OCI-M1 (cell line): ENCODE measurements around the gene RAB11FIP3.
"Not testable (repeated sequence)": the region's sequence is repeated elsewhere in the genome, so short reads cannot be mapped to it uniquely, and the experiment has no call there.

Experiments used
- DNase-seq: peaks from one replicate; lab custom pipeline; 2025; lab: John Stamatoyannopoulos, UW

Gene RAB11FIP3

GRCh38 chr16:467249-467871 is 41.9 kb downstream of the RAB11FIP3 start:
- DNase-seq: not testable (repeated sequence)

- DNase-seq: no peak
These were observed 42.8 kb downstream of the RAB11FIP3 start for GRCh38 chr16:468068-468821.

- DNase-seq: not testable (repeated sequence)
These were observed 44.0 kb downstream of the RAB11FIP3 start for GRCh38 chr16:469459-469858.

- no peak for DNase-seq
These were observed 45.0 kb downstream of the RAB11FIP3 start for GRCh38 chr16:470418-470817.

DNA sequence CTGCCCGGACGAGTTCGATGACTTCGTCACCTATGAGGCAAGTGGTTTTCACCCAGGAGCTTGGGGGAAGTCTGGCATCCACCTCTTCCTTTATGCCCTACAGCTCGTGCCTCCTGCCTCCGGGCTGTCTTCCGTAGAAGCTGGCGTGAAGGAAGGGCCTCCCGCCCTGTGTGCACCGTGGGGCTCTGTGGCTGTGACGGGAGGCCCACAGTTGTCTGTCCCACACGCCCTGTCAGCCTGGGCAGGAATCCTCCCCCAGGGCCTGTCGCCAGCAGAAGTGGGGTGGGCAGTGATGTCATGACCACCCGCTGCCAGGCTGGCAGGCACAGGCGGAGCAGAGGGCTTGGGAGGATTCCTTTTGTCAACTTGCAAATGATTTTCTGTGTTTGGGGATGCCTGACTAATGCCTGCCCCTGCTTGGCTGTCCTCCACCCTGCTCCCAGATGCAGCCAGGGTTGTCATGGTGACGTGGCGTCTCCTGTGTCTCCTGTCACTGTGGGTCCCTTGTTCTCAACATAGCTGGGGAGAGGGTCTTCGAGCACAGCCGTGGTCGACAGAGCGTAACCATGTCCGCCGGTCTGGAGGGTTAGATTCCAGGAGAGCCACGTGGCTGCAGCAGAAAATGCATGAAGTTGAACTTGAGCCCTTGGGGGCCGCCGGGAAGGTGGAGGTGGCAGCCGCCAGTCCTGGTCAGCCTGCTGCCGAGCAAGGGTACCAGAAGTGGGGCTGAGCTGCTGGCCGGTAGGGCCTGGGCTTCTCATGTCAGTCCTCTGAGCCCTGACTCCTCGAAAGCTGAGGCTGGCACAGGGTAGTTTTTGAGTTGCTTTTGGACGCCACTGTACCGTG is 46.1 kb downstream of the RAB11FIP3 start:
- no peak for DNase-seq

DNA sequence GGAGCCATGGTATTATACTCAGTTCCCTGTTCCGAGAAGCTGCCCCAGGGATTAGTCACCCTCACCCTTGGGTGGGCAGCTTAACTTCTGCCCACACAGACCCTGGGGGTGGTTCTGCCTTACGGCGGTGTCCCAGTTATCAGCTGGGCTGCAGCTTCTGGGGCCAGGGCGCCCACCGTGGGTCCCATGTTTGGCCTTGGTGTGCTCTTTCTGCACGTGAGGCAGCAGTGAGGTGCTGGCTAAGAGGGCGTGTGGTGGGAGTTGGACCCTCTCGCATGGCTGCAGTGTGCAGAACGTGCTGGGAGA is 46.7 kb downstream of the RAB11FIP3 start:
- no peak for DNase-seq

DNA sequence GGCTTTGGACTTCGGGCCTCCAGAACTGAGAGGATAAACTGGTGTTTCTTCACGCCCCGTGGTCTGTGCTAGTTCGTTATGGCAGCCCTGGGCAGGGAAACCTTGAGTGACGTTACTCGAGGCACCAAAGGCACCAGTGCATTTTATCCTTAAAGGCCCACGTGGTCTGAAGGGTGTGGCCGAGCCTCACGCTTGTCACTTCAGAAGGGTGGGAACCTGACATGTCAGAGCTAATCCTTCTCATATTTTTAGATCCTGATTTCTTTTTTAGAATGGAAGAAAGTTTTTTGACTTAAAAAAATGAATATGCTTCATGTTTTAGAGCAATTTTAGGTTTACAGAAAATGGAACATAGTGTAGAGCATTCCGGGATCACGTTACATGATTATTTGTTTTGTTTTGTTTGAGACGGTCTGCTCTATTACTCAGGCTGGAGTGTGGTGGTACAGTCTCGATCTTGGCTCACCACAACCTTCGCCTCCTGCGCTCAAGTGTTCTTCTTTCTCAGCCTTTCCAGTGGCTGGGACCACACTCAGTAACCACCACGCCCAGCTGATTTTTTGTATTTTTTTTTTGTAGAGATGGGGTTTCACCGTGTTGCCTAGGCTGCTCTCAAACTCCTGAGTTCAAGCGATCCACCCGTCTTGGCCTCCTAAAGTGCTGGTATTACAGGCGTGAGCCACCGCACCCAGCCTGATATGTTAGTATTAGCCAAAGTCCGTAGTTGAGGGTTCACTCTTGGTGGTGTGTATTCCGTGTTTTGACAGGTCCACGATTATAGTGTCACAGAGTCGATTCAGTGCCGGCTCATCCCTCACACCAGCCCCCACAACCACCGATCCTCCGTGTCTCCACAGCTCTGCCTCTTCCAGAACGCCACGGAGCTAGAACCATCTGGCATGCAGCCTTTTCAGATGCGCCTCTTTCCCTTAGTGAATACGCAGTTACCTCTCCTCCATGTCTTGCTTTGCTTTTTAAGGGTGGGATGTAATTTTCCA is 47.9 kb downstream of the RAB11FIP3 start:
- no peak for DNase-seq

- DNase-seq: no peak
These were observed 49.1 kb downstream of the RAB11FIP3 start for GRCh38 chr16:474420-475122.

- DNase-seq: no peak
These were observed 50.6 kb downstream of the RAB11FIP3 start for GRCh38 chr16:476039-476438.

- DNase-seq: no peak
These were observed 52.1 kb downstream of the RAB11FIP3 start for GRCh38 chr16:477301-478157.

DNA sequence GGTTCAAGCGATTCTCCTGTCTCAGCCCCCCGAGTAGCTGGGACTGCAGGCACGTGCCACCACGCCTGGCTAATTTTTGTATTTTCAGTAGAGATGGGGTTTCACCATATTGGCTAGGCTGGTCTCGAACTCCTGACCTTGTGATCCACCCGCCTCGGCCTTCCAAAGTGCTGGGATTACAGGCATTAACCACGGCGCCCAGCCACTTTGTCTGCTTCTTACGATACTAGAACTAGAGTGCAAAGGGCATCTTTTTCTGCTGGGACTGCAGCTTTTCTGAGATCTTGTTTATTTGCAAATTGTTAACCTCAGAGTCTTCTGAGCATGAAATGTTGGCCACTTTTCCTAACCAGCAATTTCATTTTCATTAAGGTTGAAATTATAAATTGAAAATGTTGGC is 52.8 kb downstream of the RAB11FIP3 start:
- not testable (repeated sequence) for DNase-seq

GRCh38 chr16:482468-483185 is 57.2 kb downstream of the RAB11FIP3 start:
- no peak for DNase-seq

DNA sequence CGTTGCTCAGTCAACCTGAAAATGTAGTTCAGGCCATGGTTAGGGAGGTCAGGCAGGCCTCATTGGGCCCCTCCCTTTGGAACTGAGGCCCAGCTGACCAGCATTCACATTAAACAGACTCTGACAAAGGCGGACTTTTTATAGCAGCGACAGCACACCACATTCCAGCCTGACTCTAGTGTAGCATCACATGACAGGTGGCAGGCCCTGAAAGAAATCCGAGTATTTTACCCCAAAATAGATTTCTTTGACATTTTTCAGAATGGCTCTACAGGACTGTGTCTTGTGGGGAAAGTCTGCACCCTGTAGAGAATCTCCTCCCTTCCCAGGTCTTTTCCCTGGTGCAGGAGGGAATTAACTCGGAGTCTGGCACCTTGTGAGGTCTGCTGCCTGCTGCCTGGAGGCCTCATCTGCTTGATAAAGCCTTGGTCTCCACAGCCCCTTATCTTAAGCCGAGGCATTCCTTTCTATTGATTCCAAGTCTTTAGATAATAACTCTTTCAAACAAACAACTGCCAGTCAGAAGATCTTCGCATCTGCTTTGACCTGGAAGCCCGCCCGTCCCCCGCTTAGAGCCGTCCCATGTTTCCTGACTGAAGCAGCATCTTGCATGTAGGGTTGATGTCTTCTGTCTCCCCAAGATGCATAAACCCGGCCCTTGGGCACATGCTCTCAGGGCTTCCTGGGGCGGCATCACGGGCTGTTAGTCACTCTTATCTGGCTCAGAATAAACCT is 58.1 kb downstream of the RAB11FIP3 start:
- DNase-seq: peak; percentile 7

DNA sequence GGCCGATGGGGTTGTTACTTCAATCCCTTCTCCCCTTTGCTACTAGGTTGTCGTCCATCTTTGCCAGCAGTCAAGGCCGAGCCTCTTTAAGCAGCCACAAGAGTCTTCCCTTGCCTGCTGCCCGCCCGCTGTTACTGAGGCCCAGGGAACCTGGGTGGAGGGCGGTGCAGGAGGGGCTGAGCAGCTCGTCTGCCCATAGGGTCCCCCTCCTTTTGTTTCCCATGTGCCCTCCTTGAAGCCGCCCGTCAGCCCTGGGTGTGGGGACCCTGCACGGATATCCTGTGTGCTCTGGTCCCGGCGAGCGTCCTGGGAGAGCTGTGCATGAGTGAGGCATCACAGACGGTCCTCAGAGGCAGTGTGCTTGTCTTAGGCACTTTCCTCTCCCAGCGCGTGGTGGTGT is 64.2 kb downstream of the RAB11FIP3 start:
- DNase-seq: no peak

DNA sequence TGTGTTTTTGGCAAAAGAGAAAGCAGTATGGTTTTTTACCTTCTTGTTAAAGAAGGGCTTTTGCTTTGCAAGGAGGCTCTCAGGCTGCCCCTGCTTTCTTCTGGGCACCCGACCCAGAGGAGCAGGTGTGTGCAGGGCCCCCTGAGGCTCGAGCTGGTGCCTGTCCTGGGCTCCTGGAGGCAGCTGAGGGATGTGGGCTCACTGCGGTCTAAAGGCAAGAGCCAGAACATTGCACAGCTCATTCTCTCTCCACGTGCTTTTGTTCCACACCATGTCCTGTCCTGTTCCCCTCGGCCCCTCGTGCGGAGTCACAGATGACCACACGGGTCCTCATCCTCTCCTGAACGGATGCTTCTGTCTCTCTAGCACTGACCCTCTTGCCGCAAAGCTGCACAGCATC is 65.3 kb downstream of the RAB11FIP3 start:
- no peak for DNase-seq

GRCh38 chr16:491220-491919 is 65.9 kb downstream of the RAB11FIP3 start:
- no peak for DNase-seq

DNA sequence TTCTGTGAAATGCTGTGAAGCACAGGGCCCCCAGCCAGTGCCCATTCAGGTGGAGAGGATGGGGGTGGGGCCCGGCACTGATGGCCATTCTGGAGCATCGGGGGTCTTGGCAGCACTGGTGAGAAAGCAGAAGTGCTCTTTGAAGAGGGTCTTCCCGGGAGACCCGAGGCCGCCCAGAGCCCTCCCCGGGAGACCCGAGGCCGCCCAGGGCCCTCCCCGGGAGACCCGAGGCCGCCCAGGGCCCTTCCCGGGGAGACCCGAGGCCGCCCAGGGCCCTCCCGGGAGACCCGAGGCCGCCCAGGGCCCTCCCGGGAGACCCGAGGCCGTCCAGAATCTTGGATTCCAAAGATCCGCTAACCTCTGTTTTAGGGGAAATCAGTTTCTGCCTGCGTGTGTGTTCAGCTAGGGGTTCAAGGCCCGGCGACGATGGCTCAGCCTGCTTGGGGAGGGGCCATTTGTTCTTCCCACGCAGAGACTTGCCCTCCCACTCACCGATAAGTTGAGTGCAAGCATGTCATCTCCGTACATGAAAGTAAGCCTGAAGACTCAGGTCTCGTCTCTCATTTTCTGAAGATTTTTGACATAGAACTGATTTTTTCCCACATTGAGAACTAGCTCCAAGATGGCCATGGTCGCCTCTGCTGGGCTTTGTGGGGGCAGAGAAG is 66.9 kb downstream of the RAB11FIP3 start:
- DNase-seq: no peak

DNA sequence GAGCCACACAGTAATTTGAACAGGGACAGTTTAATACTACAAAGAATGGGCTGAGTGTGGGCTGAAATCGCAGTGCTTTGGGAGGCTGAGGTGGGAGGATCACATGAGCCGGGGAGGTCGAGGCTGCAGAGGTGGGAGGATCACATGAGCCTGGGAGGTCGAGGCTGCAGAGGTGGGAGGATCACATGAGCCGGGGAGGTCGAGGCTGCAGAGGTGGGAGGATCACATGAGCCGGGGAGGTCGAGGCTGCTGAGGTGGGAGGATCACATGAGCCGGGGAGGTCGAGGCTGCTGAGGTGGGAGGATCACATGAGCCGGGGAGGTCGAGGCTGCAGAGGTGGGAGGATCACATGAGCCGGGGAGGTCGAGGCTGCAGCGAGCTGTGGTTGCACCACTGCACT is 69.2 kb downstream of the RAB11FIP3 start:
- DNase-seq: not testable (repeated sequence)
